Inflammatory macrophage treated with lipopolysaccharide for 4 hours (primary cell): ENCODE data around the gene FGF5.
"Not testable (repeated sequence)": the region's sequence is repeated elsewhere in the genome, so short reads cannot be mapped to it uniquely, and the experiment has no call there.

Experiments used
- DNase-seq: peaks from one replicate; pipeline ENCODE4 v3.0.0-alpha.2; 2020

FGF5 gene

GRCh38 chr4:80301884-80302283, 35.4 kb downstream of the FGF5 start:
- no peak for DNase-seq

GRCh38 chr4:80302616-80303223, 36.3 kb downstream of the FGF5 start:
- DNase-seq: no peak

GRCh38 chr4:80305466-80305865, 39.0 kb downstream of the FGF5 start:
- no peak for DNase-seq

- no peak for DNase-seq
Measured at GRCh38 chr4:80306260-80306659, 39.8 kb downstream of the FGF5 start.

- no peak for DNase-seq
Measured at GRCh38 chr4:80307183-80307735, 40.8 kb downstream of the FGF5 start.

- DNase-seq: no peak
Measured at GRCh38 chr4:80307774-80308465, 41.5 kb downstream of the FGF5 start.

- no peak for DNase-seq
Measured at GRCh38 chr4:80308466-80308822, 42.0 kb downstream of the FGF5 start.

- DNase-seq: peak; percentile 10
Measured at GRCh38 chr4:80309294-80310004, 43.0 kb downstream of the FGF5 start.

GRCh38 chr4:80311130-80311529, 44.7 kb downstream of the FGF5 start:
- peak; percentile 50 for DNase-seq

GRCh38 chr4:80312124-80312523, 45.7 kb downstream of the FGF5 start:
- no peak for DNase-seq

GRCh38 chr4:80313627-80314026, 47.2 kb downstream of the FGF5 start:
- no peak for DNase-seq

- not testable (repeated sequence) for DNase-seq
Measured at GRCh38 chr4:80315848-80316247, 49.4 kb downstream of the FGF5 start.

GRCh38 chr4:80321341-80321740, 54.9 kb downstream of the FGF5 start:
- no peak for DNase-seq

GRCh38 chr4:80321776-80322175, 55.3 kb downstream of the FGF5 start:
- DNase-seq: no peak

- no peak for DNase-seq
Measured at GRCh38 chr4:80322716-80323115, 56.3 kb downstream of the FGF5 start.

GRCh38 chr4:80324171-80324570, 57.7 kb downstream of the FGF5 start:
- no peak for DNase-seq

- no peak for DNase-seq
Measured at GRCh38 chr4:80331693-80332092, 65.2 kb downstream of the FGF5 start.

- DNase-seq: no peak
Measured at GRCh38 chr4:80333121-80333520, 66.7 kb downstream of the FGF5 start.

GRCh38 chr4:80334568-80334967, 68.1 kb downstream of the FGF5 start:
- DNase-seq: no peak

GRCh38 chr4:80335226-80335553, 68.7 kb downstream of the FGF5 start:
- no peak for DNase-seq

- DNase-seq: peak; percentile 88
Measured at GRCh38 chr4:80335554-80336358, 69.3 kb downstream of the FGF5 start, which contains the start of gene CFAP299. TSS of gene CFAP299 (plus strand) at chr4:80335730.

- no peak for DNase-seq
Measured at GRCh38 chr4:80336582-80336981, 70.1 kb downstream of the FGF5 start.

GRCh38 chr4:80340036-80340435, 73.6 kb downstream of the FGF5 start:
- no peak for DNase-seq
